KOPT-K1 (cell line): ENCODE results near the gene CDKN2A.

Experiments
- H3K27ac ChIP-seq: fragments of 200-600 bp; sonication (generic); 2 replicates; pipeline ENCODE4 v1.5.1; 2016; ENCODE audit warnings: antibody characterized with exemption, mild to moderate bottlenecking, low read depth, low read length; ENCODE audit not compliant: poor library complexity, severe bottlenecking
- H3K36me3 ChIP-seq: fragments of 200-600 bp; sonication (generic); 2 replicates; pipeline ENCODE4 v1.5.1; 2017; ENCODE audit warnings: antibody characterized with exemption, mild to moderate bottlenecking, low read length, moderate library complexity; ENCODE audit not compliant: insufficient read depth
- H3K9me3 ChIP-seq: fragments of 200-600 bp; sonication (generic); 2 replicates; pipeline ENCODE4 v1.5.1; 2017; ENCODE audit warnings: antibody characterized with exemption, low read length, mild to moderate bottlenecking; ENCODE audit not compliant: insufficient read depth, poor library complexity, severe bottlenecking

CDKN2A gene

DNA sequence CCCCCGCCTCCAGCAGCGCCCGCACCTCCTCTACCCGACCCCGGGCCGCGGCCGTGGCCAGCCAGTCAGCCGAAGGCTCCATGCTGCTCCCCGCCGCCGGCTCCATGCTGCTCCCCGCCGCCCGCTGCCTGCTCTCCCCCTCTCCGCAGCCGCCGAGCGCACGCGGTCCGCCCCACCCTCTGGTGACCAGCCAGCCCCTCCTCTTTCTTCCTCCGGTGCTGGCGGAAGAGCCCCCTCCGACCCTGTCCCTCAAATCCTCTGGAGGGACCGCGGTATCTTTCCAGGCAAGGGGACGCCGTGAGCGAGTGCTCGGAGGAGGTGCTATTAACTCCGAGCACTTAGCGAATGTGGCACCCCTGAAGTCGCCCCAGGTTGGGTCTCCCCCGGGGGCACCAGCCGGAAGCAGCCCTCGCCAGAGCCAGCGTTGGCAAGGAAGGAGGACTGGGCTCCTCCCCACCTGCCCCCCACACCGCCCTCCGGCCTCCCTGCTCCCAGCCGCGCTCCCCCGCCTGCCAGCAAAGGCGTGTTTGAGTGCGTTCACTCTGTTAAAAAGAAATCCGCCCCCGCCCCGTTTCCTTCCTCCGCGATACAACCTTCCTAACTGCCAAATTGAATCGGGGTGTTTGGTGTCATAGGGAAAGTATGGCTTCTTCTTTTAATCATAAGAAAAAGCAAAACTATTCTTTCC lies 19.3 kb downstream of the CDKN2A start:
- H3K9me3 ChIP-seq = no peaks in the 10 kb centered on the region
- peaks cover 26% of the 10 kb centered on the region for H3K36me3 ChIP-seq
- peak overlapping the region; percentile 100 for H3K27ac ChIP-seq

DNA sequence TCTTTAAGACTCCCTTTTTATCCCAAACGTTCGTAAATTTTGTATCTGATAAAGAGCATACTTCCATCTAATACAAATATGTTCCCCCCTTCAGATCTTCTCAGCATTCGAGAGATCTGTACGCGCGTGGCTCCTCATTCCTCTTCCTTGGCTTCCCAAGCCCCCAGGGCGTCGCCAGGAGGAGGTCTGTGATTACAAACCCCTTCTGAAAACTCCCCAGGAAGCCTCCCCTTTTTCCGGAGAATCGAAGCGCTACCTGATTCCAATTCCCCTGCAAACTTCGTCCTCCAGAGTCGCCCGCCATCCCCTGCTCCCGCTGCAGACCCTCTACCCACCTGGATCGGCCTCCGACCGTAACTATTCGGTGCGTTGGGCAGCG lies 19.9 kb downstream of the CDKN2A start:
- Histone ChIP-seq H3K9me3 (no peaks in the 10 kb centered on the region), H3K27ac (peak overlapping the region; percentile 100), H3K36me3 (peaks cover 32% of the 10 kb centered on the region)

DNA sequence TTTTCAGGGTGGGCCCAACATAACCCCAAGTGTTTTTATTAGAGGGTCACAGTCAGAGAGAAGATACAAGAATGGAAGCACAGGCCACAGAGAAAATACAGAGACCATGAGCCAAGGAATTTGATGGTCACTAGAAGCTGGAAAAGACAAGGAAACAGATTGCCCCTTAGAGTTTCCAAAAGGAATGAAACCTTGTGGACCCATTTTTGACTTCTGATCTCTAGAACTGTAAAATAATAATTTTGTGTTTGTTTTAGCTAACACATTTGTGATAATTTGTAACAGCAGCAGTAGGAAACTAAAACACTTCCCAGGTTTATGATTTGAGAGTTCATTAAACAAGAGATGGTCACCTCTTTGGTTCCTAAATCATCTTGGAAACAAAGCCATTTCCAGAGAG lies 21.8 kb downstream of the CDKN2A start:
- H3K9me3 ChIP-seq = no peaks in the 10 kb centered on the region
- H3K36me3 ChIP-seq = peaks cover 51% of the 10 kb centered on the region
- peak overlapping the region; percentile 100 for H3K27ac ChIP-seq

DNA sequence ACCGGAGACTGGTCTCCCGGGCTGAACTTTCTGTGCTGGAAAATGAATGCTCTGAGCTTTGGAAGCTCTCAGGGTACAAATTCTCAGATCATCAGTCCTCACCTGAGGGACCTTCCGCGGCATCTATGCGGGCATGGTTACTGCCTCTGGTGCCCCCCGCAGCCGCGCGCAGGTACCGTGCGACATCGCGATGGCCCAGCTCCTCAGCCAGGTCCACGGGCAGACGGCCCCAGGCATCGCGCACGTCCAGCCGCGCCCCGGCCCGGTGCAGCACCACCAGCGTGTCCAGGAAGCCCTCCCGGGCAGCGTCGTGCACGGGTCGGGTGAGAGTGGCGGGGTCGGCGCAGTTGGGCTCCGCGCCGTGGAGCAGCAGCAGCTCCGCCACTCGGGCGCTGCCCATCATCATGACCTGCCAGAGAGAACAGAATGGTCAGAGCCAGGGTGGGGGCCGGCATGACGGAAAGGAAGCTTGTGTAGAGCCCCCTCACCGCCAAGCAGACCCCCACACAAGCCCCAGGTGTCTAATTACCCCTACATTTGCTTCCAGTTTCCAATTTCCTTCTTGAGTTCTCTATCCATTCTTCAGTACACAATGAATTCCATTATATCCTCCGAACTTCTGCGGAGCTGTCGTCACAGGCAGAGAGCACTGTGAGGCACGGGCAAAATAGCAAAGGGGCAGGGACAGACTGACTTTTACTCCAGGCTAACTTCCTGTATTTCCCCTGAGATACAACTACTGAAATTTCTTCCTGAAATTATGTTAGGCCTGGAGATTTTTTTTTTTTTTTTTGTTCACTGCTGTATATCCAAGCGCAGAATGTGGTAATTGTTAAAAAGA lies 23.2 kb downstream of the CDKN2A start:
- no peaks in the 10 kb centered on the region for H3K9me3 ChIP-seq
- peaks cover 60% of the 10 kb centered on the region for H3K36me3 ChIP-seq
- no peak overlapping the region for H3K27ac ChIP-seq

DNA sequence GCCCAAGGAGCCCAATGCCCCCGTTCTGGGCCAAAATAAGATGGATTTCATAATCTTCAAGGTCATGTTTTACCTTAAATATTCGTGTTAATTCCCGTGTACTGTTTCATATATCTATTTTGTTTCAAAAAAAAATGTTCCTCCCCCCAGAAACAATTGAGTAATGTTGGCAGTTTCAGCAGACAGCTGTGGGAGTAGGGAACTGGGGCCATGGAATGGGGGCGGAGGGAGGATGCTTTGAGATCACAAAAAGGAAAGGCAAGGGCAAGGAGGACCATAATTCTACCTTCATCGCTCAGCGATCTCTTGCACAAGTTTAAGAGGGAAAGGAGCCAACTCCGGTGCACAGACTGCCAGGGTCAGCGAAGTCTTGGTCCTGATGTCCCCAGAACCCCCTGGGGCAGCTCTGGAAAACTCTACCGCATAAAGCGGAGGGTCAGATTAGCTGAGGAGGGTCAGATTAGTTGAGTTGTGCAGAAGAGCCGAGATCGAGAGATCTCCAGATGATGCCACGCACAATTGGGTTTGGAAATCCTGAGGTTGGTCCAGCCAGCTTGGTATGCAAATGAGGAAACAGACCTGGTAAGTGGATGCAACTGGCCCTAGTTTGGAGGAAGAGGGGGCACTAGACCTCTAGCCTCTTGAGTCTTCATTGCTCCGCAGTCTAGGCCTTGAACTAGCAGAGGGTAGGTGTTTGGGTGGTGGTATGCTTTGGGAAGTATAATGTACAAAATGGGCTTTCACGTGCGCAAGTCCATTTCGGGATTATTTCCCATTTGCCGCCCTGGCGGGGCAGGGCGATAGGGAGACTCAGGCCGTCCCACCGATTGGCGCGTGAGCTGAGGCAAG lies 24.0 kb downstream of the CDKN2A start:
- Histone ChIP-seq H3K36me3 (peaks cover 67% of the 10 kb centered on the region), H3K27ac (no peak overlapping the region), H3K9me3 (peaks cover 7% of the 10 kb centered on the region)

GRCh38 chr9:21969011-21969940 lies 24.9 kb downstream of the CDKN2A start:
- Histone ChIP-seq H3K27ac (no peak overlapping the region), H3K36me3 (peaks cover 68% of the 10 kb centered on the region), H3K9me3 (peaks cover 12% of the 10 kb centered on the region)

DNA sequence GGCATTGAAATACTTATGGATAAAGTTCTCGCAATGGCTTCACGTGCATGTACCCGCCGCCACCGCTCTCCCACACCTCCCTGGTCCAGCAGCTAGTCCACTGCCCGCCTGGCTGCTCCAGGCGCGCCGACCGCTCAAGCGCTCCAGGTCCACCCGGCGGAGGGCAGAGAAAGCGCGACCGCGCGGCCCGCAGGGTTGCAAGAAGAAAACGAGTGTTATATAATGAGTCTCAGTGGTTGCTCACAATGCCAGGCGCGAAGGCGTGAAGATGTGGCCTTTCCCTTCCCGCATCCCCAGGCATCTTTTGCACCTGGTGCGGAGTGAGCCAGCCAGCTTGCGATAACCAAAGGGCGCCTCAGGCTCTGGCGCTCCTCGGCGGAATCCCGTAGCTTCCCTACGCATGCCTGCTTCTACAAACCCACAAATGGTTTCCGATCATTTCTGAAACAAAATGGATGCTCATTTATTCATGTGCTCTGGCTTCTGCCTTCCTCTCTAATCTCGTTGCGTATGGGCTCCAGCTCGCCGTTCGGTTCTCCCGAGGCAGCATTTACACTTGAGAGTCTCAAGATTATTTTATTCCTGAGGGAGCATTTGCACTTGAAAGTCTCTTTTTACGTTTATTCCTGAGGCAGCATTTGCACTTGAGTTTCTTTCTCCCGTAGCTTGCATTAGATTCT lies 25.7 kb downstream of the CDKN2A start:
- Histone ChIP-seq H3K36me3 (peaks cover 68% of the 10 kb centered on the region), H3K27ac (no peak overlapping the region), H3K9me3 (peaks cover 12% of the 10 kb centered on the region)

GRCh38 chr9:21967702-21968101 lies 26.5 kb downstream of the CDKN2A start:
- no peak overlapping the region for H3K27ac ChIP-seq
- peaks cover 68% of the 10 kb centered on the region for H3K36me3 ChIP-seq

DNA sequence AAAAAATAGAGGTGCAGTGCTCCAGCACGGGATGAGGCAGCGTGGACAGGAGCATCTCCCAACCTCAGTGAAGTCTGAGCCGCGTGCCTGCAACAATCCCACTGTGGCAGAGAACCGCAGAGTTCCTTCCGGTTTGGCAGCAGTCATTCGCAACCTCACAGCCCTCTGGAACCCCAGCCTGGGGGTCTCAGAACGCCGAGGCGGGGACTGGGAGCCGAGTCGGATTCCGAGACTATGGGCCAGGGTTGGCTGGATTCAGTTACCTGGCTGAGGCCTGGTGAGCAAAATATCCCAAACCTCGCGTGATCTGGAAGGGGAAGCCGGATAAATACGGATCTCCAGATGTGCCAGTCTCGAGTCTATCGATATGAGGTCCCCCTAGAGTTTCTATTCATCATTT lies 27.0 kb downstream of the CDKN2A start:
- peaks cover 63% of the 10 kb centered on the region for H3K36me3 ChIP-seq
- H3K27ac ChIP-seq = no peak overlapping the region
- H3K9me3 ChIP-seq = peaks cover 12% of the 10 kb centered on the region

More at GRCh38 chr9:21967702-21968101, 26.5 kb downstream of the CDKN2A start:
- H3K9me3 ChIP-seq = peaks cover 12% of the 10 kb centered on the region

- Histone ChIP-seq H3K9me3 (peaks cover 12% of the 10 kb centered on the region), H3K27ac (no peak overlapping the region), H3K36me3 (peaks cover 56% of the 10 kb centered on the region)
These were observed 27.9 kb downstream of the CDKN2A start for GRCh38 chr9:21966140-21966851.

DNA sequence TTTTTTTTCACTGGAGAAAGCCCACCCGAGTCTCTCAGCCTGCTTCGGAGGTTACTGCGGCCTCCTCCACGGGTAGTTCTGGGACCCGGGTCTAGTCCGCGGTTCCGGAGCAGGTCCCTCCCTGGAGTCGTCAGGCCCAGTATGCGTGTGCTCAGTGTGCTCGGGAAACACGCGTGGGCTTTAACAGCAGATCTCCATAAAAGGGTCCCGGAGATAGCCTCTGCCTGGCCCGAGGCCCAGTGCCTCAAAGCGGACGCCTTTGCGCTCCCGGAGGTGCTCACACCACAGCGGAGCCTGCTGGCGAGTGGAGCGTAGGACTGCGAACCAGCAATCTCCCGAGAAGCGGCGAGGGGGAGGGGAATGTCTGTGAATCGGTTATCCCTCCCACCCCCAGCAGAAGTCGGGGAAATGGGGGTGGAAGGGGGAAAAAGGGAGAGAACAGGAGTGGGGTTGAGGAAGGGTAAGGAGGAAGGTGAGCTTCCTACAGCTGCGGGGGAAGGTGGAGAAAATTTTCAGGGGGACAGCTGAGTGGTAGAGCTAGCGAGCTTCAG lies 28.7 kb downstream of the CDKN2A start:
- Histone ChIP-seq H3K36me3 (peaks cover 48% of the 10 kb centered on the region), H3K9me3 (peaks cover 12% of the 10 kb centered on the region), H3K27ac (no peak overlapping the region)

- H3K9me3 ChIP-seq = peaks cover 12% of the 10 kb centered on the region
- H3K27ac ChIP-seq = no peak overlapping the region
- peaks cover 43% of the 10 kb centered on the region for H3K36me3 ChIP-seq
These were observed 29.2 kb downstream of the CDKN2A start for GRCh38 chr9:21964925-21965385.

DNA sequence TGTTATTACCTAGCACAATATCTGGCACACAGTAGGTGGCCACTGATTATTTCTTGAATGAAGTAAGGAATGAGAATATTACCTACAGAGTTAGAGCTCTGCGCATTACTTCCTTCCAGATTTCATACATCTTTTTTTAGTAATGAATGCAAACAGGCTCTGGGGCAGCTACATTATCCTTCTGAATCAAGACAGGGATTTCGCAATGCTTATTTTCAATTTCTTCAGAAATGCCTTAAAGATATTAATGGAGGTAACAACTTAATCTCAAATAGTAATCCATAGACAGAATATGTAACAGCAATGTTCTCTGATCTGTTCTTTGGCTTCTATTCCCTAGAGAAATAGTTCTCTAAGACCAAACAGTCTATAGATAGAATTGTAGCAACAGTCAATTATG lies 32.6 kb downstream of the CDKN2A start:
- Histone ChIP-seq H3K27ac (no peak overlapping the region), H3K36me3 (peaks cover 9% of the 10 kb centered on the region; the same call in 1 of the 2 replicates), H3K9me3 (peaks cover 12% of the 10 kb centered on the region)
